GM21717 (cell line): ENCODE measurements around the gene MMP28.

Source experiments
- ATAC-seq: cut with Tn5 transposase; IDR thresholded peaks from one replicate; pipeline ENCODE4 v1.9.1; 2021; ENCODE audit warnings: mild to moderate bottlenecking, moderate library complexity; ENCODE audit not compliant: unreplicated experiment

Gene MMP28

GRCh38 chr17:35745246-35745645 lies 50.2 kb downstream of the MMP28 start:
- no peak for ATAC-seq

GRCh38 chr17:35744830-35745229 lies 50.6 kb downstream of the MMP28 start:
- no peak for ATAC-seq

GRCh38 chr17:35743626-35744328 lies 51.7 kb downstream of the MMP28 start:
- no peak for ATAC-seq

GRCh38 chr17:35742896-35743477 lies 52.5 kb downstream of the MMP28 start:
- ATAC-seq, result no peak

- no peak for ATAC-seq
Measured at GRCh38 chr17:35742496-35742895, 52.9 kb downstream of the MMP28 start.

GRCh38 chr17:35740997-35741931 lies 54.2 kb downstream of the MMP28 start:
- no peak for ATAC-seq

- ATAC-seq, result no peak
Measured at GRCh38 chr17:35740216-35740615, 55.2 kb downstream of the MMP28 start.

- no peak for ATAC-seq
Measured at GRCh38 chr17:35738519-35739133, 56.8 kb downstream of the MMP28 start.

DNA sequence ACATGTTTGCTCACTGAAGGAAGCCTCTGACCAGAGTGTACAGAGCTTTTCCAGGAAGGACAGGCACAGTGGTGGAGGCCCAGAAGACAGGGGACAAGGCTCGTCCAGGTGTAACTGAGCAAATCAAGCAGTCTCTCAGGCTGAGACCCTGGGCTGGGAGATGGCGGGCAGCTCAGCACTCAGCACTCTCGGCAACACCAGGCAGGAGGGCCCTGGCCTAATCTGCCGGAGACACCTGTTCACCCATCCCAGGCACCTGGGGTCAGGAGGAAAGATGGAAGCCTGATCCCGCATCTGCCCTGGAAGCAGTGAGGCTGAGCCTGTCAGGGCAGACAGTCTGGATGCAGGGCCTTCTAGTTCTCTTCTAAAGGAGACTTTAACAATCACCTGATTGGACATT lies 59.2 kb downstream of the MMP28 start:
- no peak for ATAC-seq

DNA sequence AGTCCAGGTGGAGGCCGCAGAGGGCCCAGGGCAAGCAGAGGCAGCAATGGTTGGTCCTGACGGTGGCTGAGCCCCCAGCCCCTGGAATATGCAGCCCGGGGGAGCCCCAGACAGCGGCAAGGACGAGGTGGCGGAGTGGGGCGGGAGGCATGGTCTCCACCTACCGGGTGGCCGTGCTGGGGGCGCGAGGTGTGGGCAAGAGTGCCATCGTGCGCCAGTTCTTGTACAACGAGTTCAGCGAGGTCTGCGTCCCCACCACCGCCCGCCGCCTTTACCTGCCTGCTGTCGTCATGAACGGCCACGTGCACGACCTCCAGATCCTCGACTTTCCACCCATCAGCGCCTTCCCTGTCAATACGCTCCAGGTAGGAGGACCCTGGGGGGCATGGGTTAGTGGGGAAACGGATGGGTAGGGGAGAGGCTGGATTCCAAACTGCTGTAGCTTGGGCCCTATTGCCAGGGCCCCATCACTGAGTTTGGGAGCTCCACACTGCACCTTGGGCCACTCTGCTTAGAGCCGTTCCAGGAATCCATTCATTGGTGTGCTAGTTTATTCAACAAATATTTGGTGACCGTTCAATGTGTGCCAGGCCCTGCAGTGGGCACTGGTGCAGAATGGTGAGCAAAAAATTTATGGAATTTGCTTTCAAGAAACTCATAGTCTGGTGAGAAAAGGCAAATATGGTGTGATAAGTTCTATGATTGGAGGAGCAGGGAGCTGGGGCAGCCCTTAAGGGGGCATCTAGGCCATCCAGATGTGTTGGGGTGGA lies 60.2 kb downstream of the MMP28 start:
- ATAC-seq, result no peak

GRCh38 chr17:35734396-35734795 lies 61.0 kb downstream of the MMP28 start:
- no peak for ATAC-seq

- no peak for ATAC-seq
Measured at GRCh38 chr17:35733366-35733765, 62.1 kb downstream of the MMP28 start.

DNA sequence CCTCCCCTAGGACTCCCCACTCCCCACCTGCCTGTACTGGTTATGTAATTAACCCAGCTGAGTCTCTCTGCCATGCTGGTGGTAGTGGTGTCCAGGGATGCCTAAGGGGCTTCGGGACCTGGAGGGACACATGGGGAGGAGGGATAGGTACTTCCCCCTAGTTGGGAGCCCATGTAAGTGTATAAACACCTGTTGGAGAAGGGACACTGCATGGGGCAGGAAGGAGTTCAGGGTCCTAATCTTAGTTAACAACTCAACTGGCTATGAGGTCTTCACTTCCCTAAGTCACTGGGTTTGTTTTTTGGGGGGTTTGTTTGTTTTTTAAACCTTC lies 62.7 kb downstream of the MMP28 start:
- no peak for ATAC-seq

DNA sequence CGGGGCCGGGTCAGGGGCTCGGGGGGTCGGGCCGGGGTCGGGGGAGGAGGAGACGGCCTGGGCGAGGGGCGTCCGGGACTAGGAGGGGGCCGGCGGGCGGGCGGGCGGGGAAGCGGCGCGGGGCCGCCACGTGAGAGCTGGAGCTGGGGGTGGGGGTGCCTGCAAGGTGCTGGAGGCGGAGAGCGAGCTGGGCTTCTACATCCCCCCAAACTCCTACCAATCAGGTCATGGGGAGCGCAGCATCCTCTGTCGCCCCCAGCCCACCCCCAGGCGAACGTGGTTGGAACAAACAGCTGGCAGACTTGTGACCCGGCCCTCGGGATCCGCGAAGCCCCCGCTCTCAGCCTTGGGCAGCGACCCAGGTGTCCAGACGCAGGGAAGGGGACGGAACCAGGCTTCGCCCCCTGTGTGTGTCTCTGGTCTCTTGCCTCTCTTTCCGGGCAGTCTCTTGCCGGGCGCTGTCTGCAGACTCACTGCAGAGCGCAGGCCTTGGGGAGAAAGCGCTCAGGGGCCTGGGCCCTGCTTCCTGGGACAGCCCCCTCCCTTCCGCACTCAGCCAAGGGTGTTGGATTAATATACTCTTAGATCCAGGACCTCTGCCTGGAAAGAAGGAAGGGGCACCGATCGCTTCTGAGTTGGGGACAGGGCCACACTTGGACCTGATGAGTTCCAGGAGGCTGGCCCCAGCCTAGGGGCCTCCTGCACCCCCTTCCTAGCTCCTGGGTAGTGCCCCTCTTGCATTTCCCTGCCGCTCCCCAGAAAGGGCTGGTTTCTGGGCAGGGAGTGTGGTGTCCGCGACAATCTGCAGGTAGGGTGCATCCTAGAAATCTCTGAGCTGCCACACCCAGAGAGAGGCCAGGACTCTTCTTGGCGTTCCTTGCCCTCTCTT lies 63.3 kb downstream of the MMP28 start:
- no peak for ATAC-seq

DNA sequence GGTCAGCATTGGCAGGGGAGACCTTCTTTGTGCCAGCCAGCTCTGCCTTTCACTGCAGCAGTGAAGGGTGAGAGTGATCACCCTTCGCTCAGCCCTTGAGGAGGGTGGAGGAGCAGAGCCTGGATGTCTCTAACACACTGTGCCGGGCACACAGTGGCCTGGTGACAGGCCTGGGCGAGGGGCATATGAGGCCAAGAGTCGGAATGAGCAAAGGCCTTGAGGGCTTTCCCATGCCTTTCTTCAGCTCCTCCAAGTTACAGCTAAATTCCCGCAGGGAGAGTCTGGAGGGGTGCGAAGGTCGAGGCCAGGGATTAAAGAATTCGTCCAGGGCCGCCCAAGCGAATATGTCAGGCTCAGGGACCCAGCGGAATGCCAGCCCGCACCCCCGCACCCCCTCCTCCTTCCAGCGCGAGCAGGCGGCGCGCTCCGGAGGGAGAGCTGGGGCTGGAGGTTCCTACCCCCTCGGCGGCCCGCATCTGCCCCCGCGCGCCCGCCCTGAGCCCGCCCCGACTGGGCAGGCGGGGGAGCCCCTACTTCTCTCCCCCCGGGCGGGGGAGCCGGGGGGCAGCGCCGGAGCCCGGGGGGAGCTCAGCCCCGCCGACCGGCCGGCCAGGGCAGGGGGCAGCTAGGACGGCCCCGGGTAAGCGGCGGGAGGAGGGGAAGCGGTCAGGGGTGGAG lies 64.1 kb downstream of the MMP28 start, which contains the start of gene RASL10B:
TSS of gene RASL10B (plus strand) at position 401 of the 678 bp plus-strand sequence. CDS start 3,546 bp downstream, outside the sequence.
- no peak for ATAC-seq

DNA sequence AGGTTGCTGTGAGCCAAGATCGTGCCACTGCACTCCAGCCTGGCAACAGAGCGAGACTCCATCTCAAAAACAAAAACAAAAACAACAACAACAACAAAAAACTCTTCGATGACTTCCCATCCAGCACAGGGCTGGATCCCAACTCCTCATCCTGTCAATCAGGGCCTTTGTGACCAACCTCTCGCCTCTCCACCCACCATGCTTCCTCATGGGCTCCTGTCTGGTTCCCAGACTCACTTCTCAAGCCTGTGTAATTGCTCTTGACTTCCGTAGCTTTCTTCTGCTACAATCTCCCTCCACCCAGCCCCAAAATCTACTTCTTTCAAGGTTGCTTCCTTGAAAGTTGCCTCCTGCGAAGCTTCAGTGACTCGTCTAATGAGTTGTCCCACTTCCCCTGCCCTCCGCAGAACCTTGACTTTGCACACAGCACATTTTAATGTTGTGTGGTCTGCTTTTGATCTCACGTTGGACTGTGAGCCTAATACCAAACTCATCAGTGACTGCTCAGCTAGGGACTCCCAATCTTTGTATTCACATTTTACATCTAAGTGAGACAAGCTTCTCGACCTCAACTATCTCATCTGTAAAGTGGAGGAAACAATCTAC lies 64.9 kb downstream of the MMP28 start:
- no peak for ATAC-seq

DNA sequence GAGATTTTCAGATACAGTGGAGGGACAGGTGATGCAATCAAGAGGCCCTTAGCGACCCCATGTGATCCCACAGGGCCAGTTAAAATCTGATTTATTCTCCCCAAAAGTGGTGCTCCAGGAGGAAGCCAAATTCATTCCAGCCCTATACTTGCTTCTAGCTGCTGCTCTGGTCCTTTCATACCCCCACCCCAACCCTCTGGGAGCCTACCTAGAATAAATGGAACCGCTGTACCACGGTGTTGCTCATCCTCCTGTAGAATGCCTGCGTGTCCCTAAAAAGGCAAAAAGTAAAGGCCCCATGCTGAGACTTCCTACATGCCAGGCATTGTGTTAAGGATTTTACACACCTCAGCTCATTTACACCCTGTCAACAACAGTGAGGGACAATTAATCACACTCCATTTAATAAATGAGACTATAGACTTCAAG lies 66.0 kb downstream of the MMP28 start:
- ATAC-seq, result no peak

DNA sequence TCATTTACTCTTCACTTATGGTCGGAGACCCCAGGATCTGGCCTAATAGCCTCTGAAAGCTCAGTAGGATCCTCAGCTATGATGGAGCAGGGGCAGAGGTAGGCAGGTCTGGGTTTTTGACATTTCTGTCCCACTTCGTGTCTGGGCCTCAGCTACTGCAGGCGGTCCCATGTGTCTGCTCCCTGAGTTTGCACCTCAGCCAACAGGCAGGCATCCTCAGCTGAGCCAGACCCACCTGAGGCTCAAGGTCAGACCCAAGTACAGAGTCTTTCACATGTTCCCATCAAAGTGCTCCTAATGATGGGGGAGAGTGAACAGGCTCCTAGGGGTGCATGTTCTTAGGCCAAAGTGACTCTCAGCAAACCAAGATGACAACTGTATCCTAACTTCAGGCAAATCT lies 66.9 kb downstream of the MMP28 start:
- no peak for ATAC-seq

DNA sequence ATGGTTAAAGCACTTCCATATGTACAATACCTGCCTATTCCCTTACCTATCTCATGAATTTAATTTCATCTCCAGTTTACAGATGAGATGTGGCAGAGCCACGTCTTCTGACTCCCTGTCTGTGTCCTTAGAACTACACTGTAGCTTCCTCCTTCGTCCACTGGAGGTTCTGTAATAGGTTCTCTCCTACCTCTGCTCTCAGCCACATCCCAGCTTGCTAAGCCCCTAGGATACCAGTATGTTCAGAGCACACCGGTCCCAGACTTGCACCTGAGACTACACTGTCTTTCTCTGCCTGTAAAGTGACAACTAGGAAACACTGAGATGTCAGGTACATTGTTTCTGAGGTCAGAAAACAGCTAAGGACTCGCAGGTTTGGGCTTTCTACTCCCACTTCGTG lies 67.8 kb downstream of the MMP28 start:
- ATAC-seq, result no peak
